Smooth muscle cell (in vitro differentiated cells): ENCODE data around the gene ZNF500. TPM values are rescaled to one million over a fixed set of nuclear protein-coding genes. Genes with fewer than 3 reads are reported as not detected.

Experiments
- DNase-seq: peaks from one replicate; lab custom pipeline; 2025; ENCODE audit not compliant: unreplicated experiment; lab: John Stamatoyannopoulos, UW
- H2AFZ ChIP-seq: fragments of 200-600 bp; sonication (generic); 2 replicates; pipeline ENCODE4 v1.6.0; 2016; ENCODE audit warnings: antibody characterized with exemption, low read depth, mild to moderate bottlenecking
- H3F3A ChIP-seq: fragments of 200-600 bp; sonication (generic); 2 replicates; pipeline ENCODE4 v1.6.0; 2017; ENCODE audit warnings: antibody characterized with exemption, low read depth
- H3K27ac ChIP-seq: fragments of 200-600 bp; sonication (generic); 2 replicates; pipeline ENCODE4 v1.5.1; 2016; ENCODE audit warnings: low read depth, mild to moderate bottlenecking
- H3K27me3 ChIP-seq: fragments of 200-600 bp; sonication (generic); 2 replicates; pipeline ENCODE4 v1.6.1; 2016; ENCODE audit warnings: low read depth, mild to moderate bottlenecking
- H3K36me3 ChIP-seq: fragments of 200-600 bp; sonication (generic); 2 replicates; pipeline ENCODE4 v1.5.1; 2016; ENCODE audit warnings: low read depth
- H3K4me1 ChIP-seq: fragments of 200-600 bp; sonication (generic); 2 replicates; pipeline ENCODE4 v1.5.1; 2016; ENCODE audit warnings: low read depth
- H3K4me2 ChIP-seq: fragments of 200-600 bp; sonication (generic); 2 replicates; pipeline ENCODE4 v1.6.0; 2016; ENCODE audit warnings: mild to moderate bottlenecking
- H3K4me3 ChIP-seq: fragments of 200-600 bp; sonication (generic); 2 replicates; pipeline ENCODE4 v1.5.1; 2016; ENCODE audit warnings: mild to moderate bottlenecking
- H3K79me2 ChIP-seq: fragments of 200-600 bp; sonication (generic); 2 replicates; pipeline ENCODE4 v1.6.0; 2016; ENCODE audit warnings: low read depth, mild to moderate bottlenecking
- H3K9ac ChIP-seq: fragments of 200-600 bp; sonication (generic); 2 replicates; pipeline ENCODE4 v1.6.0; 2016; ENCODE audit warnings: low read depth
- H3K9me3 ChIP-seq: fragments of 200-600 bp; sonication (generic); replicated peaks from 2 replicates; pipeline ENCODE4 v1.5.1; 2016; ENCODE audit warnings: low read depth
- H4K20me1 ChIP-seq: fragments of 200-600 bp; sonication (generic); 2 replicates; pipeline ENCODE4 v1.6.0; 2016; ENCODE audit warnings: low read depth
- WGBS: methylation state at CpG from one replicate; pipeline ENCODE4 v1.1.7; 2016; ENCODE audit warnings: low lambda C conversion rate; 5-methylcytosine and 5-hydroxymethylcytosine counted together
- polyA plus RNA-seq: library from polyadenylated mRNA; unstranded; fragments of >200 nt; fragmentation: Nextera tagmentation; extraction: Ambion mirVana; gene quantifications from 2 replicates; pipeline ENCODE4 v1.2.1, GENCODE V29; 2016
- total RNA-seq: library from RNA; depleted of rRNA; stranded (reverse); fragments of >200 nt; gene quantifications from 2 replicates; pipeline ENCODE4 v1.2.3, GENCODE V29; 2014
- TF ChIP-seq, protein P1 (sequence below): fragments of 200-600 bp; sonication (generic); IDR thresholded peaks from 2 replicates; pipeline ENCODE4 v1.5.1; 2017; ENCODE audit warnings: borderline replicate concordance, mild to moderate bottlenecking, antibody characterized with exemption; ENCODE audit not compliant: insufficient read depth, poor library complexity, severe bottlenecking

The ZNF500 gene
- total and polyA plus RNA-seq, 2 experiments from 2014 or later: 4.1 to 7.1 TPM

DNA sequence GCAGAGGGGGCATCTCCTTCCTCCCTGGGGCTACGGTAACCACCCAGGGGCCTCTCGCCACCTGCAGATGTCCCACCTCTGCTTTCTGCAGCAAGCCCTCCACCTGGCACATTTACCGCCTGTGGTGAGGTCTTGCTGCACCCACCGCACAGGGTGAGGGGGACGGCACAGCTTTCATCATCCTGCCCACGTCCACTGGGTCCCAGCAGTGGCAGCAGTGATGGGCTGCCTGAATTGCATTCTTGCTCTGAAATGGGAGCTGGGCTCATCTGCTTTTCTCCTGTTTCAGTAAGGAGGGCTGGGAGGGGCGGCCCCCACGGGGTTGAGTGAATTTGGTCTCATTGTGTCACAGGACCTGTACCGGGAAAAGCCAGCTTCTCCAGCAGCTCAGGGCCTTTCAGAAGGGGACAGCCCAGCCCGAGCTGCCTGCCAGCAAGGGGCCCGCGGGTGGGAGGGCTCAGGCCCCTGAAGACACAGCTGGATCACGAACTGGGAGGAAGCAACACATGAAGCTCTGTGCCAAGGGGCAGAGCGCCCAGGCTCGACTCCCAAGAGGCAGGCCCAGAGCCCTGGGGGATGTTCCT lies 19.9 kb downstream of the ZNF500 start:
- no peaks in the 10 kb centered on the region for H3K79me2 ChIP-seq
- H3F3A ChIP-seq: no peaks in the 10 kb centered on the region
- no peaks in the 10 kb centered on the region for H4K20me1 ChIP-seq
- no peaks in the 10 kb centered on the region for H3K27me3 ChIP-seq
- no peak overlapping the region for H3K9ac ChIP-seq
- TF ChIP-seq, protein P1, sequence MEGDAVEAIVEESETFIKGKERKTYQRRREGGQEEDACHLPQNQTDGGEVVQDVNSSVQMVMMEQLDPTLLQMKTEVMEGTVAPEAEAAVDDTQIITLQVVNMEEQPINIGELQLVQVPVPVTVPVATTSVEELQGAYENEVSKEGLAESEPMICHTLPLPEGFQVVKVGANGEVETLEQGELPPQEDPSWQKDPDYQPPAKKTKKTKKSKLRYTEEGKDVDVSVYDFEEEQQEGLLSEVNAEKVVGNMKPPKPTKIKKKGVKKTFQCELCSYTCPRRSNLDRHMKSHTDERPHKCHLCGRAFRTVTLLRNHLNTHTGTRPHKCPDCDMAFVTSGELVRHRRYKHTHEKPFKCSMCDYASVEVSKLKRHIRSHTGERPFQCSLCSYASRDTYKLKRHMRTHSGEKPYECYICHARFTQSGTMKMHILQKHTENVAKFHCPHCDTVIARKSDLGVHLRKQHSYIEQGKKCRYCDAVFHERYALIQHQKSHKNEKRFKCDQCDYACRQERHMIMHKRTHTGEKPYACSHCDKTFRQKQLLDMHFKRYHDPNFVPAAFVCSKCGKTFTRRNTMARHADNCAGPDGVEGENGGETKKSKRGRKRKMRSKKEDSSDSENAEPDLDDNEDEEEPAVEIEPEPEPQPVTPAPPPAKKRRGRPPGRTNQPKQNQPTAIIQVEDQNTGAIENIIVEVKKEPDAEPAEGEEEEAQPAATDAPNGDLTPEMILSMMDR: no peak
- H3K4me3 ChIP-seq: no peak overlapping the region
- DNase-seq: no peak
- H2AFZ ChIP-seq: no peak overlapping the region
- H3K4me1 ChIP-seq: no peaks in the 10 kb centered on the region
- 85% methylated on average over 15 of the region's 15 CpGs for WGBS
- H3K4me2 ChIP-seq: no peak overlapping the region
- no peaks in the 10 kb centered on the region for H3K36me3 ChIP-seq
- H3K9me3 ChIP-seq: no peaks in the 10 kb centered on the region
- H3K27ac ChIP-seq: no peak overlapping the region

DNA sequence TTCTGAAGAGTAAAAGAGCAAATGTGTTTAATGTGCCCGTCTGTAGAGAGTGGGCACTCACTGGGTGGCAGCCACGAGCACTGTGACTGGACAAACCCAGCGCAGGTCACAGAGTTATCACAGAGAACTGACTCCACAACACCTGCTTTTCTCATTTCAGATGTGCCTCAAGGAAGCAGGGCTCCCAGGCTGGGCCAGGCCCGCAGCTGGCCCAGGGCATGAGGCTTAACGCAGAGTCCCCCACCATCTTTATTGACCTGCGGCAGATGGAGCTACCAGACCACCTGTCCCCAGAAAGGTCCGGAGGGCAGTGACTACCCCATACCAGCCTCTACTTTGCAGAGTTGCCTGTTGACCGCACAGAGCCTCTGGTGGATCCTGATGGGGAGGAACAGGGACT lies 20.7 kb downstream of the ZNF500 start:
- Histone ChIP-seq H4K20me1 (no peaks in the 10 kb centered on the region), H2AFZ (no peak overlapping the region), H3K9ac (no peak overlapping the region), H3K27me3 (no peaks in the 10 kb centered on the region), H3K4me2 (no peak overlapping the region), H3K9me3 (no peaks in the 10 kb centered on the region), H3F3A (no peaks in the 10 kb centered on the region), H3K27ac (no peak overlapping the region), H3K79me2 (no peaks in the 10 kb centered on the region), H3K4me1 (no peaks in the 10 kb centered on the region), H3K4me3 (no peak overlapping the region), H3K36me3 (no peaks in the 10 kb centered on the region)
- 92% methylated on average over 8 of the region's 8 CpGs for WGBS
- DNase-seq: no peak
- TF ChIP-seq, protein P1: no peak

DNA sequence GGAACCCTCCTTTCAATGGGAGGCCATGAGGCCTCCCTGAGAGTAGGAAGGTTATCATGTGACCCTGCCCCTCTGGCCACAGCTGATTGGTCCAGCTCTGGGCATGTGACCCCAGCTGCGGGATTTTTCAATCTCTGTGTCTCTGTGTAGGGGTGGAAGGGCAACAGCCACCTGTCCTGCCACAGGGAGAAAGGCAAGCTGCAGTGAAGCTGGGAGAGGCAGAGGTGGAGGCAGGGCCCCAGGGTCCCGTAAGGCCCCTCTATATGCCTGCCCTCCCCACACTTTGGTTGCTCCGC lies 21.7 kb downstream of the ZNF500 start:
- no peaks in the 10 kb centered on the region for H3F3A ChIP-seq
- H4K20me1 ChIP-seq: no peaks in the 10 kb centered on the region
- H3K36me3 ChIP-seq: no peaks in the 10 kb centered on the region
- WGBS: 90% methylated on average over 3 of the region's 3 CpGs
- H3K27ac ChIP-seq: no peak overlapping the region
- no peaks in the 10 kb centered on the region for H3K4me1 ChIP-seq
- H3K4me2 ChIP-seq: no peak overlapping the region
- H3K9ac ChIP-seq: no peak overlapping the region
- H3K9me3 ChIP-seq: no peaks in the 10 kb centered on the region
- H3K79me2 ChIP-seq: no peaks in the 10 kb centered on the region
- TF ChIP-seq, protein P1: no peak
- DNase-seq: no peak
- no peak overlapping the region for H2AFZ ChIP-seq
- no peak overlapping the region for H3K4me3 ChIP-seq
- H3K27me3 ChIP-seq: no peaks in the 10 kb centered on the region

DNA sequence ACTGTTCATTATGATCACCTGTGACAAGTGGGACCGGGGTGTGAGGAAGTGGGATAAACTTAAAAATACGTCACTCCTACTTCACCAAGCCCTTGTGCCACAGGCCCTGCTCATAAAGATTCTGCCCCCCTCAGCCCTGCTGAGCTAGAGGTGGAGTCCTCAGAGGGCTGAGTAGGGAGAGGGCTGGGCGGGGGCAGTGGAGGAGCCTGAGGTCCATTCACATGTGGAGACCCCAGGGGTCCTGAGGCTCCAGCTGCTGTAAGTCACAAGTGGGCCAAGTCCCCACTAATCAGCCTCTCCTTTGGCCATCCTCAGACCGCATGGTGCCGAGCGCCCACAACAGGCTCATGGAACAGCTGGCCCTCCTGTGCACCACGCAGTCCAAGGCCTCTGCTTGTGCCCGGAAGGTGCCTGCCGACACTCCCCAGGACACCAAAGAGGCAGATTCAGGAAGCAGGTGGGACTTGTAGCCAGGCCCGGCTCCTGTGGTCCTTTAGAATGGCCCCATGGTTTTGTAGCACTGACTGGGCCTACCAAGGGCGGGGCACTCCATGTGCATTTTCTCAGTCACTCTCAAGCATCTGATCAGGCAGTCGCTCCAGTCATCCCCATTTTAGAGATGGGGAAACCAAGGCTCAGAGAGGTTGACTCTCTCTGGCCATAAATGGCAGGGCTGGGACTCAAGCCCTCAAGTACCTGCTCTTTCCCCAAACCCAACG lies 22.2 kb downstream of the ZNF500 start:
- H3K79me2 ChIP-seq: no peaks in the 10 kb centered on the region
- TF ChIP-seq, protein P1: no peak
- no peak overlapping the region for H3K9ac ChIP-seq
- H2AFZ ChIP-seq: no peak overlapping the region
- H3K4me2 ChIP-seq: no peak overlapping the region
- H3K4me3 ChIP-seq: no peak overlapping the region
- no peaks in the 10 kb centered on the region for H3K27me3 ChIP-seq
- H3K4me1 ChIP-seq: no peaks in the 10 kb centered on the region
- no peaks in the 10 kb centered on the region for H4K20me1 ChIP-seq
- H3F3A ChIP-seq: no peaks in the 10 kb centered on the region
- 86% methylated on average over 13 of the region's 13 CpGs for WGBS
- H3K36me3 ChIP-seq: no peaks in the 10 kb centered on the region
- DNase-seq: no peak
- no peak overlapping the region for H3K27ac ChIP-seq
- H3K9me3 ChIP-seq: no peaks in the 10 kb centered on the region
